Fibroblast of the conjunctiva (primary cell): ENCODE measurements around the gene LIMK1.
"Not testable (repeated sequence)": the region's sequence is repeated elsewhere in the genome, so short reads cannot be mapped to it uniquely, and the experiment has no call there.

Experiments
- DNase-seq: peaks from one replicate; pipeline ENCODE4 v3.0.0-alpha.2; 2010; ENCODE audit warnings: low read depth

LIMK1 gene

DNA sequence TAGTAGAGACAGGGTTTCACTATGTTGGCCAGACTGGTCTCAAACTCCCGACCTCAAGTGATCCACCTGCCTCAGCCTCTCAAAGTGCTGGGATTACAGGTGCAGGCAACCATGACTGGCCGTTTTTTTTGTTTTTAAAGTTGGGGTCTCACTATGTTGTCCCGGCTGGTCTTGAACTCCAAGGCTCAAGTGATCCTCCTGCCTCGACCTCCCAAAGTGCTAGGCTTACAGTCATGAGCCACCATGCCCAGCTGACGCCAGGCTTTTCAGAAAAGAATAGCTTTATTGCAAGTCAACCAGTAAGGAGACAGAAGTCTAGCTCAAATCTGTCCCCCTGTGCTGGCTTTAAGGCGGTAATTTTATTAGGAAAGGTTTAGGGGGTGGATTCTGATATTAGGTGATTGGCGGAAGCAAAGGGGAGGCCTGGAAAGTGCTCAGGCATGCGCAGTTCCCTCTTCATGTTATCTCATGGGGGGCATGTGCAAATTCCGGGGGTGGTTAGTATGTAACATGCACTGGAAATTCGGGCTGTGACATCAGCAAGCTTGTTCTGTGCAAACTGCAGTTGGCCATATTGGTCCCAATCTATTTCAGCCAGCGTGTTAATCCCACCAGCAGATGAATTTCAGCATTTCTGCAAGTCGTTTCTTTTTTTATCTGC lies 42.7 kb downstream of the LIMK1 start:
- DNase-seq = no peak

DNA sequence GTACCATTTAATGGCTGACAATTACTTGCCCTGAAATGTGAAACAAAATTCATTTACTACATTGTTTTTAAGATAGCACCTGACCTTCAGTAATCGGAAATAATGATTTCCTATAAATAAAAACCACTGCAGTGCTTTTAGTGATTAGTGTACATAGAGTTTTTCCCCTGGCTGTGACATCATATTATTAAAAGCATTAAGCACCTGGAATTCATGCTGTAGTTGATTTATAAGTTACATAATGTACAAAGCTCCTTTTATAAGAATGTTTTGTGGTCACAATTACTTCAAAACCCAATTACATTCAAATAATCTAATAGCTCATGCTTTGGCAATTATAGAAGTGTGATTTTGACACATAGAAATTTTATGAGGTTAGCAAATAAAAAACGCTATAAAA lies 46.3 kb downstream of the LIMK1 start:
- DNase-seq = no peak

DNA sequence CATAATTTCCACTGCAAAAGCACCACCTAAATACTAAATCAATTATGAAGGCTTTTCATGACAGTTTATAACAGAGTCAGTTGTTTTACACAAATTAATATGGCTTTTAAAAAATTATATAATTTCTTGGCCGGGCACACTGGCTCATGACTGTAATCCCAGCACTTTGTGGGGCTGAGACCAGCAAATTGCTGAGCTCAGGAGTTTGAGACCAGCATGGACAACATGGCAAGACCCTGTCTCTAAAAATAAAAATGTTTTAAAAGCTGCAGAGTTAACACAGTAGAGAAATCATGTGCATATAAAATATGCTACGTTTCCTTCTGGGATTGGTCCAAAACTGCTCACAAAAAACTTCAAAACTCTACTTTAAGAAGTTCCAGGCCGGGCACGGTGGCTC lies 46.9 kb downstream of the LIMK1 start:
- DNase-seq = no peak

DNA sequence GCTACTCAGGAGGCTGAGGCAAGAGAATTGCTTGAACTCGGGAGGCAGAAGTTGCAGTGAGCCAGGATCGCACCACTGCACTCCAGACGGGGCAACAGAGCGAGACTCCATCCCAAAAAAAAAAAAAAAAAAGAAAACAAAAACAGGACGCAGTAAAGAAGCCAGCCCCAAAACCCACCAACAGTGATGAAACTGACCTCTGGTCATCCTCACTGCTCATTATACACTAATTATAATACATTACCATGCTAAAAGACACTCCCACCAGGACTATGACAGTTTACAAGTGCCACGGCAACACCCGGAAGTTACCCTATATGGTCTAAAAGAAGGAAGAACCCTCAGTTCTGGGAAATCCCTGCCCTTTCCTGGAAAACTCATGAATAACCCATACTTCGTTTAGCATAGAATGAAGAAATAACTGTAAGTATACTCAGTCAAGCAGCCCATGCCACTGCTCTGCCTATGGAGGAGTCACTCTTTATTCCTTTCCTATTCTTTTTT lies 50.6 kb downstream of the LIMK1 start:
- DNase-seq = no peak

DNA sequence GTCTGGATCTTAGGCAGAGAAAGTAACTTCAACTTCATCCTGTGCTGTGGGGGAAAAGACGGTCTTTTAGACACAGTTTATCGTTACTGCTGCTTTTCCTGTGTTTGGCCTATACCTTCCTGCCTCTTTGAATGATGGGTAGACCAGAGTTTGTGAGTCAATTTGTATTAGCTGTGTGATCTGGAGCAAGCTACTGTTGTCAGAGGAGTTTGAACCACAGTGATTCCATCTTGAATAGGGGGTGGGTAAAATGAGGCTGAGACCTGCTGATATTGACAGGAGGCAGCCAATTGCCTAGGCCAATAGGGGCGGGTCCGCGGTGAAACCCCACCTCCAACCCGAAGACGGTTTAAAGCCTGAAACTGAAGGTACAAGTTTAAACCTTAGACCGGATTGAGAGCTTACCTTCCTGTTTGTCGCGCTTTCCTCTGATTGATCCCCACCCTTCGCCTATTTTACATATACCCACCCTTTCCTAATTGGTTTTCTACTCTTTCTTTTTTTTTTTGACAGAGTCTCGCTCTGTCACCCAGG lies 54.8 kb downstream of the LIMK1 start:
- DNase-seq = no peak

DNA sequence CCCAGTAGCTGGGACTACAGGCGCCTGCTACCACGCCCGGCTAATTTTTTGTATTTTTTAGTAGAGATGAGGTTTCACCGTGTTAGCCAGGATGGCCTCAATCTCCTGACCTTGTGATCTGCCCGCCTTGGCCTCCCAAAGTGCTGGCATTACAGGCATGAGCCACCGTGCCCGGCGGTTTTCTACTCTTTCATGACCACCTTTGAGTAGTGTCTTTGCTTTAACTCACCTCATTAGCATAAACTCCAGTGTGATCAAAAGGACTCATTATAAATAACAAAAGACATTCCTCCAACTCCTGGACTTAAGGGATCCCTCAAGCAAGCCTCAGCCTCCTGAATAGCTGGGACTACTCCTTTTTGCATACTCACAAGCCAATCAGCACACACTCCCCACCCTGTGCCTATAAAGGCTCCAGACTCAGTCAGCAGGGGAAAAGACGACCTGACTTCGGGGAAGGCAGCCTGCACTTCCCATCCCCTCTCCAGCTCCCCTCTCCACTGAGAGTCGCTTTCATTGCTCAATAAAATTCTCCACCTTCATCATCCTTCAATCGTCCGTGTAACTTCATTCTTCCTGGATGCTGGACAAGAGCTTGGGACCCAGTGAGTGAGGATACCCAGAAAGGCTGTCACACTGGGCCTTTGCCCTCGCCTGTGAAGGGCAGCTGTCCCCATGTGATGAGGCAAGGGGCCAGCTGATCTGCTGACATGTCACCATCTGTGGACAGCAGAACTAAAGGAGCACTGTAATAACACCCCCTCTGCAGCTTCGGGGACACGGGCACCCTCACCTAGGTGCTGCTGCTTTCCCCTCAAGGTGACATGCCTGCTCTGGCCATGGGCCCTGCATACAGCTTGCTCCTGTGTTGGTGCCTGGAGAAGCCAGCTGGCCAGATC lies 55.6 kb downstream of the LIMK1 start:
- no peak for DNase-seq

DNA sequence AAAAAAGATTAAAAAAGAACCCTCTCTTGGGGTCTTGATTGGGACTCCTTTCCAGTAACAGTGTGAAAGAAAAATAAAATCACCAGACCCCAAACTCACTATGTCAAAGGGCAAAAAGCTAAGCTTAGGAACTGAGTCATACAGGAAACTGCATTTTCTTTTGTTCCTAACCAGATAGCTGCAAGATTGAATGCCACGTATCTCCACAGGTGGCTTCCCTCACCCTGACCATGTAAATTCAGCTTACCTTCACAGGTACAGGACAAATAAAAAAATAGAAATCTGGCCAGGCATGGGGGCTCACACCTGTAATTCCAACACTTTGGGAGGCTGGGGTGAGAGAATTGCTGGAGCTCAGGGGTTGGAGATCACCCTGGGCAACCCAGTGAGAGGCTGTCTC lies 58.1 kb downstream of the LIMK1 start:
- no peak for DNase-seq

DNA sequence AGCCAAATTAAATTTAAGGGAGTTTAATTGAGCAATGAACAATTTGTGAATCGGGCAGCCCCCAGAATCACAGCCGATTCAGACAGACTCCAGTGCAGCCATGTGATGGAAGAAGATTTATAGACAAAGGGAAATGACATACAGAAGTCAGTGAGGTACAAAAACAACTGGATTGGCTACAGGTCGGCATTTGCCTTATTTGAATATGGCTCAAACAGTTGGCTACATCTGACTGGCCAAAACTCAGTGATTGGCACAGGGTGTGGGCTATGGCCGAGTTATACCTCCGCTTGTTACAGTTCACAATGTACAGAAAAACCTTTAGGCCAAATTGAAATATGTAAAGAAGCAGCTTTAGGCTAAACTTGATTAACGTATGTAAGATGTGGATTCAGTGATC lies 59.8 kb downstream of the LIMK1 start:
- DNase-seq = no peak

DNA sequence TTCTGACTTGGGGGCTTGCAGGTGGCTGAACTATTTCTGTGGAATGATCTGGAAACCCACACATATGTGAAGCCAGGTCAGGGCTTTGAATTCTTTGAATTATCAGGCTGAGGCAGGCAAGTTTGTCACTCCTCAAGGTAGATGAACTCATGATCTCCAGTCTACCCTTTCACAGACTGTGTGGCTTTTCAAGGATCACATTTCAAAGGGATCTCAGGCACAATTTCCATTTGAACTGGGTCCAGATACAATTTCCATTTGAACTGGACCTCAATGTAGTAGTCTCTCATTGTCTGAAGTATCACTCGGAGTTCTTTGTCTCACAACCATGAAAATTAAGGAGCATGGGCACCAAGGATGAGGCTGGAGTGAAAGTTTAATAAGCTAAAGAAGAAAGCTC lies 64.9 kb downstream of the LIMK1 start:
- no peak for DNase-seq

DNA sequence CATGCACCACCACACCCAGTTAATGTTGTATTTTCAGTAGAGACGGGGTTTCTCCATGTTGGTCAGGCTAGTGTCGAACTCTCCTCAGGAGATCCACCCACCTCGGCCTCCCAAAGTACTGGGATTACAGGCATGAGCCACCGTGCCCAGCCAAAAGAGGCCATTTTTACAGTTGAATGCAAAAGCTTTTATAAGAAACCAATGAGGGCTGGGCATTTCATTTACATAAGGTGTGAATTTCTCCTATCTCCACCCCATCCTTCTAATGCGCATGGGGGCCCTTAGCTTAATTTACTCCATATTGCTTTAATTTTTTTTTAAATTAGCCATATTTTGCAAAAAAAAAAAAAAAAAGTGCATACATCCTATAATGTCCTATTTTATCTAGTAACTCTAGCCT lies 65.5 kb downstream of the LIMK1 start:
- no peak for DNase-seq

DNA sequence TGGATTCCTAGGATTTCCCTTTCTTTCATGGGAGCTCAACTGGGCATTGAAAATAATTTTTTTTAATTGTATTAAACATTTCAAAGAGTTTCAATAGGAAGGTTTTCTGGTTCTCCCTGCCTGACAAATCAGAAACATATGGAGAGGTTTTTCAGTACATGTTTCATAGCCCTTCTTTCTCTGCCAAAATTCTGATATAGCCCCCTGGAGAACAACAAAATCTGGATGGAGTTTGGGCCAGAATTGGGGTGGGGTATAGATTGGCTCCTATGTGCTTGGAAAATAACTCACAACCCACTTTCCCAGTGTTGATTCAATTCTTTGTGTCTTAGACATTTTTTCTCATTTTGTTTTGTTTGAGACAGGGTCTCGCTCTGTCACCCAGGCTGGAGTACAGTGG lies 66.0 kb downstream of the LIMK1 start:
- peak; percentile 21 for DNase-seq

DNA sequence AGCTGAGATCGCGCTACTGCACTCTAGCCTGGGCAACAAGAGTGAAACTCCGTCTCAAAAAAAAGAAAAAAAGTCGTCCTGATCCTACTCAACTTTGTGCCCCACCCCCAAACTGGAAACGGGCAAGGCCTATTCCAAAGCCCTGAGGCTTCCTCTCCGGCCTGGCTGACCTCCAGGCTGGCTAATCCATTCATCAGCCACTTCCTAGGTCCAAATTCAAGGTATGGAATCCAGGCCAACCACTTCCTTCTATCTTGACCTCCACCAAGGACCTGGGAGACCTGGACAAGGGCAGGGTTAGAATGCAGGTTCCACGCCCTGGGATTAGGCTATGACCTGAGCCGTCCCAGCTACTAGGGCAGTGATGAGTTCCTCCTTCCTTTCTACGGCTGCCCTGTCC lies 70.1 kb downstream of the LIMK1 start:
- DNase-seq = no peak

DNA sequence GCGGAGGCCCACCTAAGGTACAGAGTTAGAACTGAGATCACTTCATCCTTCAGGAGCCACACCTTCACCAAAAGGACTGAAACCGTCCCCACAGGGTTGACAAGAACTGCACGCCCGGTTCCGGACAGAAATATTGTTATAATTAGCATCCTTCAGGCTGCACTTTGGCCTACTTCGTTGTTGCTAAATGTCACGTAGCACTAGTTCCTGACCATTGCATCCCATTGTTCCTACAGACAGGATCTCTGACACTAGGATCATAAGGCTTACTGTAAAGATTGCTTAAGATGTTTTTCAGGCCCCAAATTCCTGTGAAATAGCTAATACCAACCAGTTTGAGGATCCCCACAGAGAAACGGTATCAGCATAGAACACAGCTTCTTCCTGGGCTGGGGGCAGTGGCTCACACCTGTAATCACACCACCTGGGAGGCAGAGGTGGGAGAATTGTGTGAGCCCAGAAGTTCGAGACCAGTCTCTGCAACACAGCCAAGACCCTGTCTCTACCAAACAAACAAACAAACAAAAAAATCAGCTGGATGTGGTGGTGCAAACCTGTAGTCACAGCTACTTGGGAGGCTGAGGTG lies 72.3 kb downstream of the LIMK1 start:
- no peak for DNase-seq

DNA sequence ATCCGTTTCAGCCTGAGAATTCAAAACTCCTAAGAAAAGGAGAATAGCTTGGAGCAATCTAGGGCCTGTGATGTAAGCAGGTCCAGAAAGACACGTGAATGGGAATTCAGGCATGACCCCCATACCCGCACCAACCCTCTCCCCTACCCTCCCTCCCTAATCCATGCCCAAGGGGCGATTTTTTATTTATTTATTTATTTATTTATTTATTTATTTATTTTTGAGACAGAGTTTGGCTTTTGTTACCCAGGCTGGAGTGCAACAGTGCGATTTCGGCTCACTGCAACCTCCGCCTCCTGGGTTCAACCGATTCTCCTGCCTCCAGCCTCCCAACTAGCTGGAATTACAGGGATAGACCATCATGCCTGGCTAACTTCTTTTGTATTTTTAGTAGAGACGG lies 74.0 kb downstream of the LIMK1 start:
- DNase-seq = no peak

DNA sequence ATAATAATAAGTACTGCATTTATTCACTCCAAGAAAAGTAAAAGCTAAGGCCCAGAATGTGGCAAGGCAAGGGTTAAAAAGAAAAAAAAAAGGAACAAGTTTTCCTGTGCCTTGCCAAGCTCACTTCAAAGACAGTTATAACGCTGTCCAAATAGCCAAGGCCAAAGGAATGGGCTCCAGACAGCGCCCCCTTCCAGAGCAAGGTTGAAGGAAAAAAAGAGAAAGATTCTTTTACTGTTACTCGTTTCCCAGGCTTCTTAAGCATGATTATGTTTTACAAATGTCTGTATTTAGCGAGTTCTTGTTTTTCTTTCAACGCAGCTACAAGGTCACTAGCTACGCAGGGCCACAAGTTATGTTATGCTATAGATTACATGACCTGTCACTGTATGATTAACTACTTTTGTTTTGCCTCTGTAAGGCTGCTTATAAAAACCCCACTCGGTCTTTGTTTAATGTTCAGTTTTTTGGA lies 81.4 kb downstream of the LIMK1 start:
- no peak for DNase-seq

DNA sequence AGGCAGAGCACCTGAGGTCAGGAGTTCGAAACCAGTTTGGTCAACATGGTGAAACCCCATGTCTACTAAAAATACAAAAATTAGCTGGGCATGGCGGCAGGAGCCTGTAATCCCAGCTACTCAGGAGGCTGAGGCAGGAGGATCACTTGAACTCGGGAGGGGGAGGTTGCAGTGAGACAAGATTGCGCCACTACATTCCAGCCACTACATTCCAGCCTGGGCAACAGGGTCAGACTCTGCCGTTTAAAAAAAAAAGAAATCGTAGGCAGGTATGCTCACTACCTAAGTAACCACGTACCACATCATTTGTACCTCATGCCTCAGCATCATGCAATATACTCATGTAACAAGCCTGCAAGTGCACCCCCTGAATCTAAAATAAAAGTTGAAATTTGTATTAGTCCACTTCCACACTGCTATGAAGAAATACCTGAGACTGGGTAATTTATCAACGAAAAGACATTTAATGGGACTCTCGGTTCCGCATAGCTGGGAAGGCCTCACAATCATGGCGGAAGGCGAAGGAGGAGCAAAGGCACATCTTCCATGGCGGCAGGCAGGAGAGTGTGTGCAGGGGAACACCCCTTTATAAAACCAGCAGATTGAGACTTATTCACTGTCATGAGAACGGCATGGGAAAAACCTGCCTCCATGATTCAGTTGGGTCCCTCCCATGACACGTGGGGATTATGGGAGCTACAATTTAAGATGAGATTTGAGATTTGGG lies 82.4 kb downstream of the LIMK1 start:
- no peak for DNase-seq

DNA sequence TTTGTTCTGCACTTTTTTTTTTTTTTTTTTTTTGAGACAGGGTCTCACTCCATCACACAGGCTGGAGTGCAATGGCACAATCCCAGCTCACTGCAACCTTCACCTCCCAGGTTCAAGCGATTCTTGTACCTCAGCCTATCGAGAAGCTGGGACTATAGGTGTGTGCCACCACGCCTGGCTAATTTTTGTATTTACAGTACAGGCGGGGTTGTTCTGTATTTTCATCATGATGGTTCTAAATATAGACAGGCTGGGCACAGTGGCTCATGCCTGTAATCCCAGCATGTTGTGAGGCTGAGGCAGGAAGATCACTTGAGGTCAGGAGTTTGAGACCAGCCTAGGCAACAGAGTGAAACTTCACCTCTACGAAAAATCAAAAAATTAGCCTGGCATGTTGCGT lies 83.7 kb downstream of the LIMK1 start:
- not testable (repeated sequence) for DNase-seq
